ENCODE results near the gene LHFPL2.
"Not testable (repeated sequence)": the region's sequence is repeated elsewhere in the genome, so short reads cannot be mapped to it uniquely, and the experiment has no call there.

- not testable (repeated sequence) for TF ChIP-seq SUZ12 (IDR thresholded peaks at IDR 0.05; ENCODE audit: extremely low read depth, insufficient read depth, insufficient read length); ZNF274 (IDR thresholded peaks at IDR 0.05; ENCODE audit: low read depth, low read length); YY1 (IDR thresholded peaks at IDR 0.05; ENCODE audit: insufficient read depth, insufficient read length)
Observed at GRCh38 chr5:78673827-78674226, 25.3 kb upstream of the LHFPL2 start.
